HCT116 (cell line): ENCODE data around the gene MAGOH.

Experiments used
- POLR2A ChIP-seq: IDR thresholded peaks from 2 replicates; pipeline ENCODE4 v1.7.0; 2011; ENCODE audit warnings: borderline replicate concordance; ENCODE audit not compliant: insufficient read depth, insufficient read length; ENCODE audit errors: extremely low read depth
- POLR2AphosphoS5 ChIP-seq: IDR thresholded peaks from 2 replicates; pipeline ENCODE4 v1.6.1; 2011; ENCODE audit warnings: mild to moderate bottlenecking, low read depth, low read length, moderate library complexity
- RAD21 ChIP-seq: IDR thresholded peaks from 2 replicates; pipeline ENCODE4 v1.6.1; 2012; ENCODE audit warnings: low read depth, mild to moderate bottlenecking
- SIN3A ChIP-seq: IDR thresholded peaks from 2 replicates; pipeline ENCODE4 v1.6.1; 2012; ENCODE audit warnings: low read depth
- TF ChIP-seq, protein P1 (sequence below), 3 experiments: fragments of 200-600 bp in 1 of 3; sonication (generic) in 1 of 3; IDR thresholded peaks in 2 of 3; conservative IDR thresholded peaks in 1 of 3; 2 replicates each; pipeline ENCODE4 v1.5.1; 2012 to 2017; ENCODE audit warnings: low read depth in 2 of 3, low read length in 2 of 3, antibody characterized with exemption in 1 of 3, borderline replicate concordance in 1 of 3, control low read depth in 1 of 3, mild to moderate bottlenecking in 1 of 3, mixed read lengths in 1 of 3, mixed run types in 1 of 3, moderate library complexity in 1 of 3; ENCODE audit not compliant: insufficient read depth in 1 of 3

- TF ChIP-seq, protein P1, sequence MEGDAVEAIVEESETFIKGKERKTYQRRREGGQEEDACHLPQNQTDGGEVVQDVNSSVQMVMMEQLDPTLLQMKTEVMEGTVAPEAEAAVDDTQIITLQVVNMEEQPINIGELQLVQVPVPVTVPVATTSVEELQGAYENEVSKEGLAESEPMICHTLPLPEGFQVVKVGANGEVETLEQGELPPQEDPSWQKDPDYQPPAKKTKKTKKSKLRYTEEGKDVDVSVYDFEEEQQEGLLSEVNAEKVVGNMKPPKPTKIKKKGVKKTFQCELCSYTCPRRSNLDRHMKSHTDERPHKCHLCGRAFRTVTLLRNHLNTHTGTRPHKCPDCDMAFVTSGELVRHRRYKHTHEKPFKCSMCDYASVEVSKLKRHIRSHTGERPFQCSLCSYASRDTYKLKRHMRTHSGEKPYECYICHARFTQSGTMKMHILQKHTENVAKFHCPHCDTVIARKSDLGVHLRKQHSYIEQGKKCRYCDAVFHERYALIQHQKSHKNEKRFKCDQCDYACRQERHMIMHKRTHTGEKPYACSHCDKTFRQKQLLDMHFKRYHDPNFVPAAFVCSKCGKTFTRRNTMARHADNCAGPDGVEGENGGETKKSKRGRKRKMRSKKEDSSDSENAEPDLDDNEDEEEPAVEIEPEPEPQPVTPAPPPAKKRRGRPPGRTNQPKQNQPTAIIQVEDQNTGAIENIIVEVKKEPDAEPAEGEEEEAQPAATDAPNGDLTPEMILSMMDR (IDR thresholded peaks at IDR 0.05 in 2 of 3, conservative IDR thresholded peaks at IDR 0.05 in 1 of 3; ENCODE audit: borderline replicate concordance in 1 of 3, insufficient read depth in 1 of 3, low read depth in 2 of 3, low read length in 2 of 3), result no peak
- TF ChIP-seq POLR2AphosphoS5, result no peak
- TF ChIP-seq POLR2A, result no peak
- TF ChIP-seq SIN3A, result no peak
- TF ChIP-seq RAD21, result no peak
Measured at GRCh38 chr1:53241828-53242227, 3.5 kb upstream of the MAGOH start.
